ENCODE measurements around the gene CCNF. TPM values are rescaled to one million over a fixed set of nuclear protein-coding genes. Genes with fewer than 3 reads are reported as not detected.
"Not testable (repeated sequence)": the region's sequence is repeated elsewhere in the genome, so short reads cannot be mapped to it uniquely, and the experiment has no call there.

The CCNF gene
- polyA plus RNA-seq, 5 donors: 8.9 to 13.2 (median 9.2) TPM

DNA sequence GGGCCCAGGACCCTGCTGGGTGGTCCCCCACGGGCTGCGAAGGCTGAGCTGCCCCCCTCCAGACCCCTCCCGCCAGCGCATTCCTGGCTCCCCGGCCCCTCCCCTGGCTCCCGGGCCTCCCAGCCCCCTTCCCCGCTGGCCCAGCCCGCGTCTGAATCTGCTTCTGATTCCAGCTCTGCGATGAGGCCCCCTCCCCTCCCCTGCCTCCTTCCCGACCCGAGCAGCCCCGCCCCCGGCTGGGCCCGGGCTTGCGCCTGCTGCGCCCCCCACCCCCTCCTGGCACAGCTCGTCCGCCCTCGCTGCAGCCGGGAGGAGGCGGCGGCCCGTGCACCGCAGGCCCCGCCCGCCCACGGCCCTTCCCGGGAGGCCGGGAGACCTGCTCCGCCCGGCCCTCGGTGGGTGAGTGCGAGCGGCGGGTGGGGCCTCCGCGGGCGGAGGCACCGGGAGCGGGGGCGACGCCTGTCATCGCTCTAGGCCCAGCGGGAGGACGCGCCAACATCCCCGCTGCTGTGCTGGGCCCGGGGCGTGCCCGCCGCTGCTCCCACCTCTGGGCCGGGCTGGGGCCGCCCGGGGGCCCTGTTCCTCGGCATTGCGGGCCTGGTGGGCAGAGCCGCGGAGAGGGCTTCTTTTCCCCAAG, 41.9 kb downstream of the CCNF start, which contains the start of gene NTN3:
Gene NTN3, plus strand, starts transcription at position 282 of the 637 bp plus-strand sequence. CDS start 405 bp downstream, outside the sequence.
- DNase-seq: peak; percentile 81 to 86

DNA sequence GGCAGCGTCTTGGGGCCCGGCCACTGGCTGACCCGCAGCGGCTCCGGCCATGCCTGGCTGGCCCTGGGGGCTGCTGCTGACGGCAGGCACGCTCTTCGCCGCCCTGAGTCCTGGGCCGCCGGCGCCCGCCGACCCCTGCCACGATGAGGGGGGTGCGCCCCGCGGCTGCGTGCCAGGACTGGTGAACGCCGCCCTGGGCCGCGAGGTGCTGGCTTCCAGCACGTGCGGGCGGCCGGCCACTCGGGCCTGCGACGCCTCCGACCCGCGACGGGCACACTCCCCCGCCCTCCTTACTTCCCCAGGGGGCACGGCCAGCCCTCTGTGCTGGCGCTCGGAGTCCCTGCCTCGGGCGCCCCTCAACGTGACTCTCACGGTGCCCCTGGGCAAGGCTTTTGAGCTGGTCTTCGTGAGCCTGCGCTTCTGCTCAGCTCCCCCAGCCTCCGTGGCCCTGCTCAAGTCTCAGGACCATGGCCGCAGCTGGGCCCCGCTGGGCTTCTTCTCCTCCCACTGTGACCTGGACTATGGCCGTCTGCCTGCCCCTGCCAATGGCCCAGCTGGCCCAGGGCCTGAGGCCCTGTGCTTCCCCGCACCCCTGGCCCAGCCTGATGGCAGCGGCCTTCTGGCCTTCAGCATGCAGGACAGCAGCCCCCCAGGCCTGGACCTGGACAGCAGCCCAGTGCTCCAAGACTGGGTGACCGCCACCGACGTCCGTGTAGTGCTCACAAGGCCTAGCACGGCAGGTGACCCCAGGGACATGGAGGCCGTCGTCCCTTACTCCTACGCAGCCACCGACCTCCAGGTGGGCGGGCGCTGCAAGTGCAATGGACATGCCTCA, 42.6 kb downstream of the CCNF start:
- no peak for DNase-seq

DNA sequence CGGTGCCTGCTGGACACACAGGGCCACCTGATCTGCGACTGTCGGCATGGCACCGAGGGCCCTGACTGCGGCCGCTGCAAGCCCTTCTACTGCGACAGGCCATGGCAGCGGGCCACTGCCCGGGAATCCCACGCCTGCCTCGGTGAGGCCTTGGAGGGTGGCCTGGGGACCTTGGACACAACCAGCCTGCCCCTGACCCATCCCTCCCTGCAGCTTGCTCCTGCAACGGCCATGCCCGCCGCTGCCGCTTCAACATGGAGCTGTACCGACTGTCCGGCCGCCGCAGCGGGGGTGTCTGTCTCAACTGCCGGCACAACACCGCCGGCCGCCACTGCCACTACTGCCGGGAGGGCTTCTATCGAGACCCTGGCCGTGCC, 43.2 kb downstream of the CCNF start:
- DNase-seq: no peak

DNA sequence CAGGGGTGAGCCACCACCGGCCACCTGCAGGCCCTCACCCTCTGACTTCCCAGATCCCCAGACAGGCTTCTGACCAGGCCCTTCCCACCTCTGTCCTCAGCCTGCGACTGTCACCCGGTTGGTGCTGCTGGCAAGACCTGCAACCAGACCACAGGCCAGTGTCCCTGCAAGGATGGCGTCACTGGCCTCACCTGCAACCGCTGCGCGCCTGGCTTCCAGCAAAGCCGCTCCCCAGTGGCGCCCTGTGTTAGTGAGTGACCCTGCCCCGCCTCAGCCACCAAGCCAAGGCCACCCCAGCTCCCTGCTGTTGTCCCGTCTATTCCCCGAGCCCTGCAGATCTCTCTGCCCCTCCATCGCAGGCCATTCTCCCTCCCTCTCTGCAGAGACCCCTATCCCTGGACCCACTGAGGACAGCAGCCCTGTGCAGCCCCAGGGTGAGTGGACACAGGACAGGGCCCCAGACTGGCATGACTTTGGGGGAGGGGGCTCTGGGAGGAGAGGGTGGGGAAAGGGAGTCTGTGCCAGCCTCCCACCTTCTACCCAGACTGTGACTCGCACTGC, 43.7 kb downstream of the CCNF start:
- DNase-seq: no peak

DNA sequence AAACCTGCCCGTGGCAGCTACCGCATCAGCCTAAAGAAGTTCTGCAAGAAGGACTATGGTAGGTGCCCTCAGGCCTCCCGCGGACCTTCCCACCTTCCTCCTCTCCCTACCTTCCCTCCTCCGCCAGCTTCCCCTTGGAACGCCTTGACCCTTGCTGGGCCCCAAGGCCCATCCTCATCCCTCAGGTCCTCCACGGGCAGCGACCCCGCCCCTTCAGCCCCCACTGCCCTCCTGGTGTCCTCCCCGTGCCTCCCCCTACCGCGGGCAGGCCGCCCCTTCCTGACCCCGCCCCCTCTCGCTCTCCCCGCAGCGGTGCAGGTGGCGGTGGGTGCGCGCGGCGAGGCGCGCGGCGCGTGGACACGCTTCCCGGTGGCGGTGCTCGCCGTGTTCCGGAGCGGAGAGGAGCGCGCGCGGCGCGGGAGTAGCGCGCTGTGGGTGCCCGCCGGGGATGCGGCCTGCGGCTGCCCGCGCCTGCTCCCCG, 44.2 kb downstream of the CCNF start:
- no peak for DNase-seq

DNA sequence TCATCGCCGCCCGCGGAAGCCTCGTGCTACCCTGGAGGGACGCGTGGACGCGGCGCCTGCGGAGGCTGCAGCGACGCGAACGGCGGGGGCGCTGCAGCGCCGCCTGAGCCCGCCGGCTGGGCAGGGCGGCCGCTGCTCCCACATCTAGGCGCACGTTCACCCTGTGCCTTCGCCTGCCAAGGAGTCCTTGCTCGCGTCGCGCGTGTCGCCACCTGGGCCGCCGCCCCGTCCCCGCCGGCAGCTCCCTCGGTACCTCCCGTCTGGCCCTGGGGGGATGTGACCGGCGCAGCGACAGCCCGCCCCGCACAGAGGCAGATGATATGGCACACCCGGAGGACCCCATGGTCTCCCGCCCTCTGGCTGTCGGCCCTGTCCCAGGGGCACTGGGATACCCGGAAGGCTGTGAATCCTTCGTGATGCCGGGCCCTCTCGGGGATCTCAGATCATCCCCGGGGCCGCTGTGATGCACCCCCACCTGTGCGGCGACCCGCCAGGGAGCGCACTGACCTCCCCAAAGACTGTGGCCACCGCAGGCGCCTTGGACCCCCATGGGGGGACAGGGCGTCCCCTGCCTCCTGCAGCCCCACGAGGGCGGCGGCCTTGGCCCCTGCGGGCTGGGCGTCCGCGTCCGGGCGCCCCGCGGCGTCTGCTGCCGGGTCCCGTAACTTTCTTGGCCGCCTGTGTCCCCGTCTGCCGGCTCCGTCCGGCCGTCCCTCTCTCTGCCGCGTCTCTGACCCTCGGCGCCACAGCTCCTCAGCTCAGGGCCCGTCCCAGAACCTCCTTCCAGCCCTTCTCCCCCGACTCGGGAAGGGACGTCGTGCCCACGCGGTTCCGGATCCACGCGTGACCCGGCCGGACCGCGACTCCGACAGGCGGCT, 45.0 kb downstream of the CCNF start:
- DNase-seq: no peak

DNA sequence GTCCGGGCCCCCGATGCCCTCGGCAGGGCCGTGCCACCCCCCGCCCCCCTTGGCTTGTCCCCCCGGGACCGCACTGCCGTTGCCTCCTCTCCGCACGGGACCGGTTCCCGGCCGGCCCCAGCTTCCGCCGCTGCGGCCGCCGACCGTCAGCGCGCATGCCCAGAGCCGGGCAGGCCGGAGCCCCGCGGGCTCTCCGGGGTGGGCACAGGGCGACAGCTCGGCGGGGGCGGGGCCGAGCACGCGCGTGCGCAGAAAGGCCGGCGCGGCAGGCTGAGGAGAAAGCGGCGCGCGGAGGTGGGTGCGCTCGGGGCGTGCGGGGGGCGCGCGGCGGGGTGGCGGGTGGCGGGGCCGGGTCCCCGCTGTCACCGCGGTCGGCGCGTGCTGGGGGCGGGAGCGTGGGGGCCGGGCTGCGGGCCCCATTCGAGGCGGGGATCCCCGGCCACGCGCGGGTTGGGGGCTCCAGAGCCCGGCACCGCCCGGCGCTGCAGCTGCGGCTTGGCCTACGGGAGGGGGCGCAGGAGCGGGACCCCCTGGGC, 45.7 kb downstream of the CCNF start, which contains the start of gene TBC1D24:
Gene TBC1D24, plus strand, starts transcription at position 251 of the 536 bp plus-strand sequence. CDS start 21,022 bp downstream, outside the sequence.
- DNase-seq: peak; percentile 86 to 90

DNA sequence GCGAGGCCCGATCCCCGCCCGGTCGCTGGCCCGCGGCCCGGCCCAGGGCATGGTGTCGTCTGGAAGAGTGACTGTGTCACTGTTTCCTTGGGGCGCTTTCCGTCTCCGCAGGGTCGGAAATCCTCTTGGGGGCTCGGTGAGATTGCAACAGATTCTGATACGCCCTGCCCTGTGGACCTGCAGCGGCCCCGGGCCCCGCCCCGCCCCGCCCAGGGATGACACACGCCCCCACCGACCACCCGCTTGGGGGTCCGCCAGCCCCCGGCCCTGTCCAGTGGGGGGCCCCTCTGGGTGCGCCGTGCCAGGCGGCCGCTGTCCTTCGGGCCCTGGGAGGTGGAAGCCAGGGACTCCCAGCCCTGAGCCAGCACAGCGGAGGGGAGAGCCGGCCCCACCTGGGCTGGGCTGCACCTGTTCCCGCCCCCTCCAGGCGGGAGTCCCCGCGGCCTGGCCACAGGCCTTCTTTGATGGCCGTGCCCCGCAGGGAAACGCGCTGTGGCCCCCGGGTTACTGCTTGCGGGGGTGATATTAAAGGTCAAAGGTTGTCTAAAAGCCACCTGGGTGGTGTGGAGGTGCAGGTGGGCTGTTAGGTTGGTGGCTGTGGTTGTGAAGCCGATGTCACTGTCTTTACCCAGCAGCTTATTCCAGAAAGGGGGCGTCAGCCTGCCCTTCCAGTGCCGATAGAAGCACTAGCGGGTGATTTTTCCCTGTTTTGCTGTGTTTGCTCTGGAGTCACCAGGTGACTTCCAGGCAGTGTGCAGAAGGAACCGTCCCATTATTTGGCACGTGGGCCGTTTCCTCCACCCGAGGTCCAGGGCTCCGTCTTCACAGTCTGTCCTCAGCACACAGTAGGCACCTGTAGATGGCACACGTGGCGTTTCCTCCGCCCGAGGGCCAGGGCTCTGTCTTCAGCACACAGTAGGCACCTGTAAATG, 46.4 kb downstream of the CCNF start:
- no peak for DNase-seq

DNA sequence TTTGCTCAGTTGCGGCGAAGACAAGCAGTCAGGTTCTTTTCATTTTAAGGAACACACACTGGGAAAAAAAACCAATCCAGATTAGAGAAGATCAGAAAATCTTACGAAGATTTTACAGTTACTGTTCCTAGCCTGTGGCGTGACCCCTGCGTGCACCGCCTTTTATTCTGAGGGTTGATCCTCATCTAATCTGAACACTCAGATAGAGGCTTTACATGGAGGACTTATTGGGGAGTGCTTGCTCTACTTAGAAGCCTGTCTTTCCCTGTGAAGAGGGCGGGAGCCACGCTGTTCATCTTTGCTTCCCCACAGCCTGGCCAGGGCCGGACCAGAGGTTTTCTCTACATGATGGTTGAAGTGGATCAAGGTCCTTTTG, 47.1 kb downstream of the CCNF start:
- no peak for DNase-seq

DNA sequence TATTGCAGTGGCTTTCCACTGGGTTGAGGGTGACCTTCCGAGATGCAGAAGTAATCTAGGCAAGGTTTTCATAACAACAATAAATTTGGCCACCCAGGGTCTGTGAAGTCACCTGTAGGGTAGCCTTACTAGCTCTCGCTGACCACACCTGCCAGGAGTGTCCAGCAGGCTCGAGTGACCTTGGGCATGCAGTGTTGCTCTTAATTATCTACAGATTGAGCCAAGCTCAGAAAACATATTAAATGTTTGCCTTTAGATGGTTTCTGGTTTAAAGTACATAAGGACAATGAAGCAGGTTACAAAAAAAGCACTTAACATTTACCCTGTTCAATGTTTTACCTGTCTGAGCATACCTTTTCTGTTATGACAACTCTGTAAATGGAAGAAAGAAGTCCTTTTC, 47.5 kb downstream of the CCNF start:
- DNase-seq: no peak

DNA sequence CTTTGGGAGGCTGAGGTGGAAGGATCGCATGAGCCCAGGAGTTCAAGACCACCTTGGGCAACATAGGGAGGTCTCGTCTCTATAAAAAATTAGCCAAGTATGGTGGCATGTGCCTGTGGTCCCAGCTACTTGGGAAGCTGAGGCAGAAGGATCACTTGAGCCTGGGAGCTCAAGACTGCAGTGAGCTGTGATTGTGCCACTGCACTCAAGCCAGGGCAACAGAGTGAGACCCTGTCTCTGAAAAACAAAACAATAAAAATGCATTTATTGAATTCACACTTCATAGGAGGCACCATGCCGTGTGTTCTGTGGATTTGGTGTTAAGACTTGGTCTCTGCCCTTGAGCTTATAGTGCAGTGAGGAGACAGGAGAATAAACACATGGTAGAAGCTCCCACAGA, 48.1 kb downstream of the CCNF start:
- DNase-seq: no peak

DNA sequence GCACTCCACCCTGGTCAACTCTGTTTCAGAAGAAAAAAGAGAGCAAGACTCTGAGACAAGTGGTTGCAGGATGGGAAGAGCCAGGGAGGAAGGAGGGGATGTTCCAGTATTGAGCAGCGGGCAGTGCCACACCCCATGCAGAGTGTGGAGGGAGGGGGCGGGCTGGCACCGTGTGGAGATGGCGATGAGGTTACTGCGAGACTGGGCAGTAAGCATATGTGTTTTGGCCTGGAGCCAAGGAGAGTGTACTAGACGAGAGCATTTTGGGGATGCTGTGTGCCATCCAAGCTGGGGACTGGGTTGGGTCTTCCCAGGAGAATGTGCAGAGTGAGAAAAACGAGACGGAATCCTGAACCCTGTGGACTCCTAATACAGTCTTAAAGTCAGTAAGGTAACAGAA, 49.0 kb downstream of the CCNF start:
- DNase-seq: no peak

DNA sequence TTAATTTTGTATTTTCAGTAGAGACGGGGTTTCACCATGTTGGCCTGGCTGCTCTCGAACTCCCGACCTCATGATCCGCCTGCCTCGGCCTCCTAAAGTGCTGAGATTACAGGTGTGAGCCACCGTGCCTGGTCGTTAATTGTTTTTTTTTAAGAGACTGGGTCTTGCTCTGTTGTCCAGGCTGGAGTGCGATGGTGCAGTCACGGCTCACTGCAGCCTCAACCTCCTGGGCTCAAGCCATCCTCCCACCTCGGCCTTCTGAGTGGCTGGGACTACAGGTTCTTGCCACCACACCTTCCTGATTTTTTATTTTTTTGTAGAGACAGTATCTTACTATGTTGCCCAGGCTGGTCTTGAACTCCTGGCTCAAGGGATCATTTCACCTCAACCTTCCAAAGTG, 50.7 kb downstream of the CCNF start:
- not testable (repeated sequence) for DNase-seq

DNA sequence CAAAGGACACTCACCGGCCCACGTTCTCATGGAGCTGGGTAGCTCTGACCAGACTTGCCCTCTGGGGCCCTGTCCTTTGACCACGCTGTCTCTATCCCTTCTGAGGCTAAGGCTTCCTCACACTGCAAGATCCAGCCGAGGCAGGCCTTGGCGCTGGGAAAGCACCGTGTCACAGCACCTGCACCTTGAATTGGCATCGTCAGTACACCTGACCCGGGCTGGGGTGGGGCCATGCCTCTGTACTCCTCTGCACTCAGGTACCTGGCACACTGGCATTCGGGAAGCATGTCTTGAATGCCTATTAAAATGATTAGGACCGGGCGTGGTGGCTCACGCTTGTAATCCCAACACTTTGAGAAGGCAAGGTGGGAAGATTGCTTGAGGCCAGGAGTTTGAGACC, 51.7 kb downstream of the CCNF start:
- DNase-seq: no peak

DNA sequence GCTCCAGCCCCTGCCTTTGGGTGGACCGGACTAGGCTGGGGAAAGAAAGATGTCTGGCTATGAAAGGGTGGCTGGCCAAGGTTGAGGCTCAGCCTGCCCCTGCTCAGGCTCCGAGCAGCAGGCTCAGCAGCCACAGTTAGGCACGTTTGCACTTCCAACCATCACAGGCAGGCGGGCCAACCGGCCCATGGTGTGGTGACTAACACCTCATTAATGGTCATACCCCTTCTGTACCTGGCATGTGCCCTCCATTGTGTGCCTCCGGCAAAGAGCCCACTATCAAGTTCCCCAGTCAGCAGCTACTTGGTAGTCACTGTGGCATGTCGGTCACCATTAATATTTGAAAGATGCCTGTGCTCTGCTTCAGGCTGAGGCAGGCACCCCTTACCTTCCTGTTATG, 52.4 kb downstream of the CCNF start:
- no peak for DNase-seq

DNA sequence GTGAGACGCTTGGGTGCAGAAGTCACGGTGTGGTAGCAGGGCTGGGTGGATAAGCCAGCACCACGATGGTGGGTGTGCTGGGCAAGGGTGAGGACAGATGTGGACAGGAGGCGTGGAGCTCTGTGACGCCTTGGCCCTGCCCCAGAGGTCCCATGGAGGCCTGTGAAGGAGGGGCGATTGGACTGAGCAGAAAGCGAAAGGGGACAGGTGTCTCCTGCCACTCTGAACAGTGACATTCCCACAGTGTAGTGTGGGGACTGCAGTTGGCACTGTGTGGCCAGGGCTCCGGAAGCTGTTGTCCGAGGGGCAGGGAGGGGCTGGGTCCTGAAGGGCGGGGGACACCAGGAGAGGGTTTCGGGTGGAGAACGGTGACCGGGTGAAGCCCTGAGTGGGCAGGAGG, 53.0 kb downstream of the CCNF start:
- DNase-seq: no peak

DNA sequence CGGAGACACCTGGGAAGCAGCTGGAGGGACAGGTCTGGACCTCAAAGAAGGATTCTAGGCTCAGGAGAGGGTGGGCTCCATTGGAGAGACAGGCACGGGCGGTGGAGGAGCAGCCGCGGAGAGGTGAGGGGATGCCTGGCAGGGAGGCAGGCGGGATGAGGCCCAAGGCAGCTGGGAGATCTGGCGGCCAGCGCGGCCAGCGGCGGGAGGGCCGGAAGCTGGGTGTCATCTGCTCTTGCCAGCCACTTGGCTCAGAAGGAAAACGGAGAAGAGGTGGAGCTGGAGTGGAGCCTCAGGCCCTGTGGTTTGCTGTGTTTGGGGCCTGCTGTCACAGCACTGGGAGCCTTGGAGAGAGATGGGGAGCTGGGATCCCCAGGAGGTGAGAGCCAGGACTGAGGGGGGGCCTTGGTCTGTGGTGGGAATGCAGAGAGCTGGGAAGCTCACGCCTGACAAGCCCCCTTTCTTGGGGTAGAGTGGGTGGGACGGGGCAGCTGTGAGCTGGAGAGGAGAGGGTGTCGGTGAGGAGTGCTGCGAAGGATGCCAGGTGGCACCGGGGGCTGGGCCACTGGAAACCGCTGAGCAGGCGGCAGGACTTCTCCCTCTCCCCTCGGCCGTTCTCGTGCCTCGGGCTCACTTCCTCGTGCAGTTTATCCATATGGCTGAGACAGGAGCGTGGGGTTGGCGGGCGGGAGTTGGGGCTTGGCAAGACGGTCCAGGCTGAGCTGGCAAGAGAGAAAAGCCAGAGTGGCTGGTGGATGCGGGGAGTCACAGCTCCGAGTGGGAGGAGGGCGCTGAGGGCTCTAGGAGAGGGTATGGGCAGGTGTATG, 53.7 kb downstream of the CCNF start:
- no peak for DNase-seq

DNA sequence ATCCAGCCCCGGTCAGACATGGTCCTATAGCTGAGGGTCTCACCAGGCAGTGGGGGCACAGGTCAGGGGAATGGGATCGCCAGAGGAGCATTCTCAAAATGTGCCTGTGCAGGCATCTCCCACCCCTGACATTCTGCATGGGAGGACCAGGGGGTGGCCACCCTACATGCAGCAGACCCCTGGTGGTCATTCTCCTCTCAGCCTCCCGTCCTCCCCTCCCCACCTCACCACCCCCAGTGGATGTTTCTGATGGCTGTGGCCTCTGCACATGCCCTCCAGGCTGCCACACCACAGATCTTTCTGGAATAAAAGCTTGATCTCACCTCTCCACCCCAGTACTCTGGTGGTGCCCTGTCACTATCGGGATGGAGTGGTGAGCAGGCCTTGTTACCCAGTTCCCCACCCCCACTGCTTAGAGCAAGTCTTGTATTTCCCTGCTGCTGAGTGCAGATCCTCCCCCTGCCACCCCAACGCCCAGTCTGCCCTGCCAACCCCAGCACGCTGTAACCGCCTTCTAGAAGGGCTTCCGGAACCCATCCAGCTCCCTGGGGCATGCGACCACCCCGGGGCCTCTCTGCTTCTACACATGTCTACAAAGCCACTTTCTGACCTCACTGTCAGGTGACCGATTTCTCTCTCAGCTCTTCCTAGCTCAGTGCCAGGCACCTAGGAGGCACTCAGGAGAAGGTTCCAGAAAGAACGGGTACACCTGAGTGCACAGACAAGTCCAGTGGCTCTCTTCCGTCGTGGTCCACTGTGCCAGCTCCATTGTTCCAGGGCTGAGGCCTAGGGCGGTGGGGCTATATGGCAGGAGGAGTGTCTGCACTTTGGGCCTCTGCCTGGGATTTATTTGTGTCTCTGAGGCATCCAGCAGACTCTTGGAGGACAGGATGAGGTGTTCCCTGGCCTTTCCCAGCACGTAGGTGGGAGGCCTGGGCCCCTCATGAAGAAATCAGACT, 55.0 kb downstream of the CCNF start:
- DNase-seq: no peak

All from right lung (tissue), 5 donors.